ENCODE measurements around the gene S1PR5. TPM values are rescaled to one million over a fixed set of nuclear protein-coding genes. Genes with fewer than 3 reads are reported as not detected.

The S1PR5 gene
- polyA plus RNA-seq, 1 donor (not counting 4 experiments of a cell fraction or from before 2014, with no cell fraction given) = 10.5 TPM

- DNase-seq (ENCODE audit: low read depth, low spot score) (no peak), FAIRE-seq (no peak)
- Histone ChIP-seq H3K4me2 (ENCODE audit: control insufficient read depth, extremely low read depth, insufficient read depth, low read depth, low read length) (peak overlapping the region; percentile 70), H3K27me3 (ENCODE audit: control insufficient read depth, extremely low read depth, insufficient read depth, low read length) (no peaks in the 10 kb centered on the region), H3K36me3 (ENCODE audit: control insufficient read depth in 2 of 2, extremely low read depth in 1 of 2, insufficient read depth in 2 of 2, low read length in 2 of 2) (peaks cover 5 to 6% of the 10 kb centered on the region in 2 experiments), H3K79me2 (ENCODE audit: control insufficient read depth, insufficient read depth, low read length) (peaks cover 18% of the 10 kb centered on the region), H3K27ac (ENCODE audit: control insufficient read depth, insufficient read depth, low read length) (peak overlapping the region; percentile 47), H2AFZ (ENCODE audit: control insufficient read depth, low read length) (no peak overlapping the region), H3K9ac (ENCODE audit: control insufficient read depth, extremely low read depth, insufficient read depth, low read length) (no peak overlapping the region), H3K9me1 (ENCODE audit: control insufficient read depth, extremely low read depth, insufficient read depth, low read length) (no peaks in the 10 kb centered on the region), H3K9me3 (ENCODE audit: control insufficient read depth, low read depth, low read length) (no peaks in the 10 kb centered on the region), H3K4me1 (ENCODE audit: control insufficient read depth, extremely low read depth, insufficient read depth, low read length) (peaks cover 31% of the 10 kb centered on the region), H3K4me3 (ENCODE audit: control insufficient read depth in 2 of 3, extremely low read depth in 1 of 3, insufficient read depth in 2 of 3, low read depth in 1 of 3, low read length in 3 of 3) (peak overlapping the region; percentile 57 to 98 (median 59)), H4K20me1 (ENCODE audit: control insufficient read depth, extremely low read depth, insufficient read depth, low read length) (no peaks in the 10 kb centered on the region)
- TF ChIP-seq EZH2 (IDR thresholded peaks at IDR 0.05; ENCODE audit: low read length) (no peak), CTCF (optimal IDR thresholded peaks at IDR 0.05 in 1 of 3, IDR thresholded peaks at IDR 0.05 in 1 of 3, conservative IDR thresholded peaks at IDR 0.05 in 1 of 3; ENCODE audit: extremely low read depth in 1 of 3, insufficient read depth in 2 of 3, low read length in 3 of 3) (no peak)
- dilution Hi-C loops (cut with MboI; ENCODE audit: extremely low pct_ligation_motif_present, low sequenced_read_pairs) = no loop called here
These were observed 49.1 kb upstream of the S1PR5 start for GRCh38 chr19:10566408-10566657.

GRCh38 chr19:10565567-10566407 lies 48.5 kb upstream of the S1PR5 start, which contains the start of gene KRI1:
TSS of gene KRI1 (minus strand) at chr19:10566010. CDS start at chr19:10565999, 11 bp downstream.
- no peak for FAIRE-seq

More at GRCh38 chr19:10565567-10566407, 48.5 kb upstream of the S1PR5 start, which contains the start of gene KRI1:
- Histone ChIP-seq H4K20me1 (ENCODE audit: control insufficient read depth, extremely low read depth, insufficient read depth, low read length) (no peaks in the 10 kb centered on the region), H3K9ac (ENCODE audit: control insufficient read depth, extremely low read depth, insufficient read depth, low read length) (peak within 1 kb of the TSS; percentile 83), H3K27me3 (ENCODE audit: control insufficient read depth, extremely low read depth, insufficient read depth, low read length) (no peaks in the 10 kb centered on the region), H3K9me3 (ENCODE audit: control insufficient read depth, low read depth, low read length) (no peaks in the 10 kb centered on the region), H3K4me3 (ENCODE audit: control insufficient read depth in 2 of 3, extremely low read depth in 1 of 3, insufficient read depth in 2 of 3, low read depth in 1 of 3, low read length in 3 of 3) (peak within 1 kb of the TSS; percentile 81 to 98 (median 88)), H2AFZ (ENCODE audit: control insufficient read depth, low read length) (peak within 1 kb of the TSS; percentile 78), H3K9me1 (ENCODE audit: control insufficient read depth, extremely low read depth, insufficient read depth, low read length) (no peaks in the 10 kb centered on the region), H3K27ac (ENCODE audit: control insufficient read depth, insufficient read depth, low read length) (peak within 1 kb of the TSS; percentile 64), H3K36me3 (ENCODE audit: control insufficient read depth in 2 of 2, extremely low read depth in 1 of 2, insufficient read depth in 2 of 2, low read length in 2 of 2) (peaks cover 7 to 10% of the 10 kb centered on the region in 2 experiments), H3K79me2 (ENCODE audit: control insufficient read depth, insufficient read depth, low read length) (peaks cover 18% of the 10 kb centered on the region), H3K4me2 (ENCODE audit: control insufficient read depth, extremely low read depth, insufficient read depth, low read depth, low read length) (peak within 1 kb of the TSS; percentile 84), H3K4me1 (ENCODE audit: control insufficient read depth, extremely low read depth, insufficient read depth, low read length) (peaks cover 31% of the 10 kb centered on the region)
- dilution Hi-C loops (cut with MboI; ENCODE audit: extremely low pct_ligation_motif_present, low sequenced_read_pairs) = no loop called here
- peak; percentile 88 for DNase-seq (ENCODE audit: low read depth, low spot score)
- TF ChIP-seq CTCF (optimal IDR thresholded peaks at IDR 0.05 in 1 of 3, IDR thresholded peaks at IDR 0.05 in 1 of 3, conservative IDR thresholded peaks at IDR 0.05 in 1 of 3; ENCODE audit: extremely low read depth in 1 of 3, insufficient read depth in 2 of 3, low read length in 3 of 3) (peak; percentile 13 to 54 (median 18)), EZH2 (IDR thresholded peaks at IDR 0.05; ENCODE audit: low read length) (no peak)
